T-helper 22 cell (primary cell): ENCODE data around the gene CCNY.

Experiments
- DNase-seq: peaks from one replicate; pipeline ENCODE4 v3.0.0-alpha.2; 2020; ENCODE audit warnings: low read depth

CCNY gene

DNA sequence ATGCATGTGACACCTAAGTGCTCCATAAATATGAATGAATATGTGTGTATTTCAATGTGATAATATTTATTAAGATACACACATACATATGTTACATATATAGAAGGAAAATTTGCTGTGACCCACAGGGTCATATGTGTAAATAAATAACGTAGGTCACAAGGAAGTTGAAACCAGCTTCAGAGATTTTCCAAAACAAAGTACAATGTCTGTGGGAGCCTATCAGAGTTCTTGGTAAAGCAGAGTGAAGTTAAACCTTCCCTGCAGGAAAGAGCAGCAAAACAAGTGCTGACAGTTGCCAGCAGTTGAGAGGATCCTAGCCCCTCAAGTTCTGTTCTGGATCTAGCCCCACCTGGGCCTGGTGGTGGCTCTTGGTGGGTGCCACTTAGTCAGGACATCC, 91.2 kb downstream of the CCNY start:
- no peak for DNase-seq

DNA sequence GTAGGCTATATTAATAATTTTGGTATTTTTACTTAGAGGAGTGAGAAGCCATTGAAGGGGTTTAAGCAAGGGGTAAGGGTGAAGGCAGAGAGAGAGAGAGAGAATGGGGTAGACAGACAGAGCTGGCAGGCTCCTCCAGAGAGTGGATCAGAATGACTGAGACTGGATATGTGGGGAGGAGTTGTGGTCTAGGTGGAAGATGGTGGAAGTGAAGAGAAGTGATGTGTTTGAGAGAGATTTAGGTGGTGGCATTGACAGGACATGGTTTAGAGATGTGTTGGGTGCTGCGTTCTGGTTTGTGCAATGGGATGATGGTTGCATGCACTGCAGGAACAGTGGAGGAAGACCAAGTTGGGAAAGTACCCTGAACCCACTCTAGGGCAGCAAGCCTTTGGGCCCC, 92.2 kb downstream of the CCNY start:
- no peak for DNase-seq

DNA sequence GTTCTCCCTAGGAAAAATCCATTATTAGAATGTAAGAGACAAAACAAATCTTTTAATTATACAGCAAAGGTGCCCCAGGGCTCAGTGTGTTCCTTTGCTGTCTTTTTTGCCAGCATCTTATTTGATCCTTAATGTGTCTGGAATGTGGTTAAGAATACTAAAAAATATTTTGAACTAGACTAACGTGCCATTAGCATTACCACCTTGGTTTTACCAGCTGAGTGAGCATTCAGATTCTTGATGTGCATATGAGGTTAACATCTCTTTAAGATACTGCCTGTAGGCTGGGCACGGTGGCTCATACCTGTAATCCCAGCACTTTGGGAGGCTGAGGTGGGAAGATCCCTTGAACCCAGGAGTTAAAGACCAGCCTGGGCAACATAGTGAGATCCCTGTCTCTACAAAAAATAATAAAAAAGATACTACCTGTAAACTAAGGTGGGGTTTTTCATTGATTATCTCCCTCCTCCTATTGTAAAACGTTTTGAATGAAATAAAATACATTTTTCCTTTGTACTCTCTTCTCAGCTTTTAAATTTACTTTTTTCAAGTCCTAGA, 96.6 kb downstream of the CCNY start:
- DNase-seq, result no peak

DNA sequence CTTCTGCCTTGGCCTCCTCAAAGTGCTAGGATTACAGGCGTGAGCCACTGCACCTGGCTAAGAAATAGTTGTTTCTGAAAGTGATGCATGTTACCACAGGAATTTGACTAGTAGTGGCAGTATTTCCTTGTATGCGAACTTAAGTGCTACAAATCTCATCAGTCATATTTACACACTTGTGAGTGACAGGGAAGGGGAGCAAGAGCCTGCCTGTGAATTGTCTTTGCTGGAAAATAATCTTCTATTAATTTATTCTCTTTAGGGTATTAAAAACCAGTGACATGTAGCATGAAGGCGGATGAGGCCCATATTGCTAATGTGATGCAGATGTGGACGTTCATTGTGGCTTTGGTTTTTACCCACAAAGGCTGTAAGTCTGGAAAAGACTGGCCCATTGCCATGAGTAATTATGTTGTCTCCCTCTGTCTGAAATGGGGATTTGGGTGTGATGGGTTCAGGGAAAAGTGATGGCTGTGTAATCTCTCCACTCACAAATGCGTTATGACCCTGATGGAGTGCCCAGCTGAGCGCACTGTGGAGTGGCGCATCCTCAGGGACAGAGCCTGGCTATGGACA, 97.6 kb downstream of the CCNY start:
- no peak for DNase-seq

DNA sequence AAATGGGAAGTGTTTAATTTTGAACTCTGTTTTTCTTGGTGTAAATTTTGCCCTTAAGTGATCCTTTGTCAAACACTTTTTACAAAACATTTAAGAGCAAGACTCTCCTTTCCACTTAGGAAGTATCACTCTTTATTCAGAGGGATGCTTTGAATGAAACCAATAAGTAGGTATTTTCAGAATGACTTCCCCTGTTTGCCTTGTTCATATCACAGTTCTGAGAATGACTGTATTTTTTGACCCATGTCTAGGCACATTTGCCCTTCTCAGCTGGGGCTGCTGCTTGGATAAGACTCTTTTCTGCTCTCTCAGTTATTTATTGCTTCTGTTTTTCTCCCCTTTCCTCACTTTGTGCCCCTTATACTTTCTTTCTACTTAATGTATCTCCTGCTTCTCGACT, 98.2 kb downstream of the CCNY start:
- DNase-seq, result no peak

DNA sequence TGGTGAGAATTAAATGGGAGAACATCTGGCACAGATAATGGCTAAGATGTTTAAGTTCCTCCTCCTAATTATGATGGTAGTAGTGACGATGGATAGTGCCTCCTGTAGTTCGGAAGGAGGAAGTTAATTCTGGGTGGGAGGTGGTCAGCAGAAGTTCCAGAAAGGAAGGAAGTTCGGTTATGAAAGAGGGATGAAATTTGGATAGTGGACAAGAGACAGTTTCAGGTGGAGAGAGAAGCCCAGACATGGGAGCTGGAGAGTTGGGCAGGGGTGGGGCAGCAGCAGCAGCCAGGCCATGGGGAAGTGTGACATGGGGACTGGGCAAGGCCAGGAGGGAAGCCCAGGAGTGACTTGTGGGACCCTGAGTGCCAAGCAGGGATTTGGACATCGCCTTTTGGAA, 99.5 kb downstream of the CCNY start:
- DNase-seq, result no peak

DNA sequence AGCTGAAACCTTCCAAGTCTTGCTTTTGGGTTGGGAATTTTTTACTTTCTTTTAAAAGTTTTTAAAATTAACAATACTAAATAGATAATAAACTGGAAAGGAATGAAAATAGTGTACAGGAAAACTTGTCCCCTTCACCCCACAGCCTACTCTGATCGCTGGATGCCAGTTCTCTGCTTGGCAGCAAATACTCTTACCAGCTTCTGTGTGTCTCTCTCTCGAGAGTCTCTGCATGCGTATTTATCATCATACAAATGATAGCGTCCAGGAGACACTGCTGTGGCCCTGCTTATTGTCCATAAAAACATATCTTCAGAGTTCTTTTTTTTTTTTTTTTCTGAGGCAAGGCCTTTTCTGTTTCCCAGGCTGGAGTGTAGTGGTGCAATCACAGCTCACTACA, 101.5 kb downstream of the CCNY start:
- DNase-seq, result no peak

DNA sequence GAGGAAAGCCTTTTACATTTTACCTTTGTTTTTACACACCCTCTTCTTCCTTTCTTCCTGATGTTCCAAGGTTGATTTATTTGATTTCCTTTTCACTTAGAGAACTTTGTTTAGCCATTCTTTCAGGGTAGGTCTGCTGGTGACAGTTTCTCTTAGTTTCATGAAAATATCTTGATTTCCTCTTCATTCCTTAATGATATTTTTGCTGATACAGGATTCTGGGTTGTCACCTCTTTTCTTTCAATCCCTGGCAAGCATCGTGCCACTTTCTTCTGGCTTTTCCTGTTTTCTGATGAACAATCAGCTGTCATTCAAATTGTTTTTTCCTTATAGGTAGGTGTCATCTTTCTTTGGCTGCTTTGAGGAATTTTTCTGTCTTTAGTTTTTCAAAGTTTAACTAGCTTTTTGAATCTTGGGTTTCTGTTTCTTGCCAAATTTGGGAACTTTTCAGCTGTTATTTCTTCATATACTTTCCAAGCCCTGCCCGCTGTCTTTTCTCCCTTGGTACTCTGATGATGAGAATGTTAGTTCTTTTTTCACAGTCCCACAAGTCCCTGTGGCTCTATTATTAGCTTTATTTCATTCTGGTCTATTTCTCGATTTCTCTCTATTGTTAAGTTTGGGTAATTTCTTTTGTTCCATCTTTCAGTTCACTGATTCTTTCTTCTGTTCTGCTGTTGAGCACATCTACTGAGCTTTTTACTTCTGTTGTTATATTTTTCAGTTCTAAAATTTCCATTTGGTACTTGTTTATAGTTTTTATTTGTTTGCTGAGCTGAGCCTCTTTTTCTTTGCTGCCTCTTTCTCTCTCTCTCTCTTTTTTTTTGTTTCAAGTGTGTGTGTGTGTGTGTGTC, 102.6 kb downstream of the CCNY start:
- DNase-seq, result no peak

DNA sequence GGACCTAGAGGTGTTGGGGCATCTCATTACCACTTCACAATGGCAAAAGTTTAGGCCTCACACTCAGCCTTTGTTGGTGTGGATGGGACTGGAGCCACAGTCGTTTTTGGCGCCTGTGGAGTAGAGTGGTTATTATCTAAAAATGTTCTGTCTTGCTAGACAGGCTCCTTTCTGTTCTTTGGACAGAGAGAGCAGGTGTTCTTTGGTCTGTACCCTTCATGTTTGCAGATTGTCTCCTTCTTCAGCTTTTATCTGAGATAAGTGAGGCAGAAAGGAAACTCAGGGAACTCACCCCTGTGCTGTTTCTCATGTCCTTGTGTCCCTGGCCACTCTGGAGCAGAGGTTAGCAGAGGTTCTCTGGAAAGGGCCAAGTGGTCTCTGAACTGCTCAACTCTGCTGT, 103.7 kb downstream of the CCNY start:
- DNase-seq, result no peak

DNA sequence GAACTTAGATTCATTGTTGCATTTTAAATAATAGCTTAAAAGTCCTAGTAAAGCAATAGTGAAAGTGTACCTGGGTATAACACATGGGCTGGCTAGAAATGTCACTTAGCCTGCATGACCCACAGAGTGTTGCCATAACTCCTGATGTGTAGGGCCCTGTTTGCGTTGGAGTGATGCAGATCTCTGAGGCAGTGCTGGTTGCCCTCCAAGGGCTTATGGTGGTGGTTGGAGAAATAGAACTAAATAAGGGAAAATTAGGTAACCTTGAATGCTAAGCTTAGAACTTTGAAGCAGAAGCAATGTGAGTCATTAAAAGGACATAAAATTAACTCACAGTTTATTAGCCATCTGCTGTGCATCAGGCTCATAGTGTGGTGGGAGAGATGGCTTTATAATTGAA, 105.7 kb downstream of the CCNY start:
- no peak for DNase-seq

DNA sequence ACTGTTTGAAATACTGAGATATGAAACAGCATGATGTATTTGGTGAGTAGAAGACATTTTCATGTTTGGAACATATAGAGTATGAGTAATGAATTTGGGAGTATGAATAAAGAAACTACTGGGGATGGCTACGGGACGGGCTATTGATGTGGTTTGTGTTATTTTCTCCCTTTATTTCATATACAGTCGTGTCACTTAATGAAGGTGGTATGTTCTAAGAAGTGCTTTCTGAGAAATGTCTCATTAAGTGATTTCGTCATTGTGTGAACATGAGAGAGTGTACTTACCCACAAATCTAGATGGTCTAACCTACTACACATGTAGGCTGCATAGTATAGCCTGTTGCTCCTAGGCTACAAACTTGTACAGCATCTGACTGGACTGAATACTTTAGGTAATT, 106.3 kb downstream of the CCNY start:
- no peak for DNase-seq

DNA sequence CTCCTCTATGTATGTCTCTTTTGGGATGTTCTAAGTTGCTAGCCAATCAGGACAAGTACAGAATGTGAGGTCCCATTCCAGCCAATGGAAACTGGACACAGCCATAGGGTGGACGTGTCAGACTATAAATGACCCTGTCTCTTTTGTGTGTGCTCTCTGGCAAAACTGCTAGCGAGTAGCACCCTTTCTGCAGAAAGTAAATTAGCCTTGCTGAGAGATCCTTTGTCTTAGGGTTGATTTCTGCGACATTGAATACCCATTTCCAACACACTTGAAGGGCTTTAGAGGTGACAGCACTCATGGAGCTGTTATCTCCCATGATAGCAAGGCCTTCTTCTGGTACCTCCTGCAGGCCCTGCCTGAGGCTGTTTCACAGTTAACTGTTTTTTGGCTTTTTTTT, 107.5 kb downstream of the CCNY start:
- DNase-seq, result no peak

DNA sequence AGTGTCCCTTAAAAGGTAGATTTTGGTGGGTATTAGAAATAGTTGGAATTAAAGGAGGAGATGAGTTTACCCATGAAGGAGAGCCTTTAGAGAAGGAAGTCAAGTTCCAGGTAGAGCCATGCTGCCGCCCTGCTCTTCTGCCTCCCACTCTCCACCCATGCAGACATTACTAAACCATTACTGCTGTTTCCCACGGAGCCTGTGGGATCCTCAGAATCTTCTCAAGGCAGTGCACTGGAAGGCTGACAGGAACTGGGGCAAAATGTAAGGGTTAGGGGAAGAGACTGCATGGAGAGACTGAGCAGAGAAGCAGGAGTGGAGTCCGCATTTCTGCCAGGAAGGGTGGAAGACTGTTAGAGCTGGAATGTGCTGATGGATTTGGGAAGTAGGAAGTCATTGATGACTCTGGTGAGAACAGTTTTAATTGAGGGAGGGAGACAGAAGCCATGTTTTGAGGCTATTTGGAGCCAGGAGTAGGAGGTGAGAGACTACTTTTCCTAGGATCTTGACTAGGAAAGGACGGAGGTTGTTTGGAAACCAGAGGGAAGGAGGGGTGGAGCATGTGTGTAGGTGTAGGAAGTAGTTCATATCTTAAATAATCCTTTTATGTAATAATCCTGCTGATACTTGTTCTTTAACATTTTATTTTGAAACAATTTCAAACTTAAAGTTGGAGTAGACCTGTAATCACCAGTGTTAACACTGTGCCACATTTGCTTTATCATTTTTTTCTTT, 109.0 kb downstream of the CCNY start:
- no peak for DNase-seq

DNA sequence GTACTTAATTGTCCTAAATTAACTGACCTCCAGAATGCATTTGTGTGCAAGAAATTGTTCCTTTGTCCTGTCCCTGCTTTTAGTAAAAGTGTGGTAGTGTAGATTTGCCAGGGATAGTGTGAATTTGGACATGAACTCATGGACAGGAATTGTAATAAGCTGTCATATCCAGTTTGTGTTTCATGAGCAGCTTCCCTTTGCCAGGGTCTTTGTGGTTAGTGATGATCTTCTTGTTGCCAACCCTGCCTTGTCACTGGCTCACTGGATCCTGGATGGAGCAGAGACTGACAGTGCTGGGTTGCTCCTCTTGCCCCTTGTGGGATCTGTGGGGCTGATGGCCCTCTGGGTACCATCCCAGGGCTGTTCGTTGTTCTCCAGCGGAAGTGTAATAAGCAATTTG, 110.1 kb downstream of the CCNY start:
- DNase-seq, result no peak

DNA sequence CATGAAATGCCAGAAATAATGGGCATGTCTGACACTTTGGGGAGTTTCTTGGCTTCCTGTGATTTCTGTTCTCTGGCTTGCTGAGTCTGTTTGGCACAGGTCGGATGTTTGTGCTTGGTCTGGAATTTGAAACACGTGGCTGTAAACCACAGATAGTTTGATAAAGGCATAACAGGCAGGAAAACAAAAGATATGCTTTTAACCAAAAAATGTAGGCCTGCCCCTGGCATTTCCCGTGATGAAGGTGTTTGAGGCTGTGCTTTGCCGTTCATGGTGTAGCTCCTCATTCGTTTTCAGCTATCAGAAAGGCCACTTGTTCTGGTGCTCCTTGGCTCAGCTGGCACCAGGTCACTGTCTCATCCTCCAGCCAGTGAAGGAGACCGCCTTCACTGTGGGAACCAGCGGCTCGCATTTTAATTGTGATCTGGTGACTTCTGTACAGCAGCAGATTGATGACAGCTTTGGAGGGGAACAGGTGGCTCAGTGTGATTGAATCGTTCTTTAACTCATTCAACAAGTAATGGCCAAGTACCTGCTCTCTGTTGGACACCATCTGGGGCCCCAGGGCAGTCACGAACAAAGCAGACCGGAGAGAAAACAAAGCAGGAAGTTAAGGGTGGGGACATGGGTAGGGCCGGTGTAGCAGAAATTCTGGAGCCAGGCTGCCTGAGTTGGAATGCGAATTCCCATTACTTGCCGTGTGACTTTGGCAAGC, 111.5 kb downstream of the CCNY start:
- DNase-seq, result no peak

DNA sequence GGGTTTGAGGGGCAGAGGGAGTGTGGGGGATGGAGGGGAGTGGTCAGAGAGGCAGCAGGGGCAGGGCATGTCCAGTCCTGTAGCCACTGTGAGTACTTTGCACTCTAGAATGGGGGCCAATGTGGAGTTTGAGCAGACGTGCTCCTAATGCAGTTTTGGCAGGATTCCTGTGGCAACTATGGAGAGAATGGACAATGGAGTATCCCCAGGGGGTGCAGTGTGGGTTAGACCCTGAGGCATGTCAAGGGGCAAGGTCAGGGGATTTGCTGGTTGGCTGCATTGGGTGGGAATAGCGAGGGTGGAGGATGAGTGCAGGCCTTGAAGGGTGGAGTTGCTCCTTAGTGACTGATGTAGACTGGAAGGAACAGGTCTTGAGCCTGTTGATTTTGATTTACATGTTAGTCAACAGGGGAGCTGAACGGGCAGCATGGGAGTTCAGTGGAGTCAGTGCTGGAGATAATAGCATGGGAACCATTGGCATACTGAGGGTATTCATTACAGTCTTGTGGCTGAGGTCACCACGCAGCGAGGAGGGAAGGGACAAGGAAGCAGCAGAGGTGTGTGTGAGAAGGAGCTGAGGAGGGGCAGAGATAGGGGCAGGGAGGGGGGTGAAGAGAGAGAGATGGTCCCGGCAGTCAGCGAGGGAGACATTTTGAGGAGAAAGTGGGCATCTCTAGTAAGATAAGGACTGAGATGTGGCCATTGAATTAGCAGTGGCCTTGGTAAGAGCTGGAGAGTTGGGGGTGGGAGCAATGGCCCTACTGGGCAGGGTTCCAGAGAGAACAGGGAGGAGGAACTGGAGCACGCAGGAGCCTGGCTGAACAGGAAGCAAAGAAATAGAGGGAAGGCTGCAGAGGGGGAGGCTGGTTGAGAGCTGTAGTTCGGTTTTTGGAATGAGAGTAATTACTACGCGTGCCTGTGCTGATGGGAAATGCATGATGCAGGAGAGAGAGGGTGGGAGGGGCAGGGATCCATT, 112.7 kb downstream of the CCNY start:
- DNase-seq, result no peak

DNA sequence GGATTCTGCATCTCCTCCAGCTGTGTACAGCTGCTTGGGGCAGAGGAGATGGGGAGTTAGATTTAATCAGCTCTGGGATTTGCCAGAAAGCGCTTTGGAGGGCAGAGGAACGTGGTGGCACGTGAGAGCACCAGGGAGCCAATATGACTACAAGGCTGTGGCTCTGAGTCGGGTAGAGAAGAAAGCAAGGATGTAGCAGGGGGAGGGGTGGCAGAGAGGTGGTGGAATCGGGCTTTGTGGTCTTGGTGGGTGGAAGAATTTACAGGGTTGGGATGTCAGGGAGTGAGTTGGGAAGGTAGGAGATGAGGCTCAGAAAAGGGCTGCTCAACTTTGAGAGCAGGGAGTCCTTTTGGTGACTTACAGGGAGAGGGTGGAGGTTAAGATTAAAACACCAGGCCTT, 113.6 kb downstream of the CCNY start:
- DNase-seq, result no peak

DNA sequence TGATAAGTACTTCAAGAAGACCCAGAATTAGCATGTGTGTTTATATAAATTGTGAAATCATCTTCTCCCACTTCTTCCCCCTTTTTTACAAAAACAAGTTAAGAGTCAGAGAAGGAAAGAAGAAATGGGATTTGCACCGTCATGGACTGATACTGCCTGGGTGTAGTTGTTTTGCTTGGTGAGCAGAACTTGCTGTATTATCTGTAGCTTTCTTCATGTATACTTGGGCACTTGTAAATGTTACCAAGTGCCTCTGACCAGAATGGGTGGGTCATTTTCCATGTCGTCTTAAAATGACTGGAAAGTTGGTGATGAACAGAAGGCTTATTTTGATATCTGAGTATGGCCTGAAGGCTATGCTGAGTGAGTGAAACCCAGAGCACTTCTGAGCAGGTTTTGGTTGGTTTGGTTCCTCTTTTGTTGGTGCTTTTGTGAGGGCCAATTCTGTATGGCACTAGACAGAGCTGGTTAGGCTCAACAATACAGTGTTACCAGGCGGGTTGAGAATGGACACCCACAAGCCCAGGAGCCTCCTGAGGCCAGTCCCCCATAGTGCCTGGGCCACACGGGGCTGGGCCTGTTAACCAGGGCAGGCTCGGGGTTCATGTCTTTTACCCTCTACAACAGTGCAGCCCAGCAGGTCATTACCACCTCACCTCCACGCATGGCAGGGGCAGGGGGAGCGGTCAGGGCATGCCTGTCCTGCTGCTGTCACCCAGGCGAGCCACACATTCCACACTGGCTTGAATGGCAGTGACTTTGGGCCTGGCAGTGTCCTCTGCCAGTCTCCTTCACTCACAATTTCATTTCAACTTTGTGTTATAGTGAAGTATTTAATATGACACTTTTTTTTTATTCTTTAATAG, 115.1 kb downstream of the CCNY start:
- DNase-seq, result no peak

DNA sequence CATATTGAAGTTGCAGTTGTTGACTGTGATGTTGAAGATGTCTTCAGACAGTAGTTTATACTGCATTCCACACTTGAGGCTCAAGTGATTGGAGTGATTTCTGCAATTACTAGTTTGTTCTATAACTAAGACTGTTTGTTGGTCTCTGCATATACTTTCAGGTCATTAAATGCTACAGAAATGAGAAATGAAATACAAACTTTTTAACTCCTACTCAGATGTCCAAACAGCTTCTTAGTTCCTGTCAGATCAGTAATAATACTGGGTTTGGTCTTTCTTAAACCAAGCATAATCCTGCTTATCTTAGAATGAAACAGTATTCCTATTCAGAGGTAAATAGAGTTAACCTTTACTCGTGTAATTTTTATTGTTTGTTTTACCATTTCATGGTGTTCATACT, 115.9 kb downstream of the CCNY start:
- DNase-seq, result no peak

DNA sequence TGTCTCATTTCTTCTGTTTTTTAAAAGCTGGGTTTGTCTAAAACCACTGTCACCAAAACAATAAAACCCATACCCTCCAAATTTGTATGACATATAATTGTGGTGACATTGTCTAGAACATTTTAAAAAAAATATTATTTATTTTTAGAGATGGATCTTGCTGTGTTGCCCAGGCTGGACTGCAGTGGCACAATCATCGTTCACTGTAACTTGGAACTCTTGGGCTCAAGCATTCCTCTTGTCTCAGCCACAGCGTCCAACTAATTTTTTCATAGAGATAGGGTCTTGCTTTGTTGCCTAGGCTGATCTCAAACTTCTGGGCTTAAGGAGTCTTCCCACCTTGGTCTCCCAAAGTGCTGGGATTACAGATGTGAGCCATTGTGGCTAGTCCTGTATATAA, 116.5 kb downstream of the CCNY start:
- no peak for DNase-seq
